EL (cell line): ENCODE measurements around the gene OR8B3.

Source experiments
- DNase-seq: peaks from one replicate; pipeline ENCODE4 v3.0.0-alpha.2; 2016

OR8B3 gene

GRCh38 chr11:124359566-124359965, 39.3 kb downstream of the OR8B3 start:
- no peak for DNase-seq

- no peak for DNase-seq
Measured at GRCh38 chr11:124346311-124346955, 52.4 kb downstream of the OR8B3 start.
